CD4-positive, alpha-beta T cell treated with Interleukin-15 for 1 hour (primary cell): ENCODE measurements around the gene ASIC4.
A peak's percentile ranks its signal among the peaks of the same experiment; 100 is the strongest.

ENCODE experiments used
- DNase-seq: peaks from one replicate; pipeline ENCODE4 v3.0.0-alpha.2; 2020

The ASIC4 gene

GRCh38 chr2:219537657-219538488 lies 23.6 kb downstream of the ASIC4 start:
- no peak for DNase-seq

GRCh38 chr2:219538504-219538951 lies 24.2 kb downstream of the ASIC4 start:
- DNase-seq: no peak

- no peak for DNase-seq
Measured at GRCh38 chr2:219538956-219539788, 24.9 kb downstream of the ASIC4 start.

- DNase-seq: no peak
Measured at GRCh38 chr2:219539926-219540678, 25.8 kb downstream of the ASIC4 start.

- no peak for DNase-seq
Measured at GRCh38 chr2:219540784-219541504, 26.7 kb downstream of the ASIC4 start.

GRCh38 chr2:219541611-219542180 lies 27.4 kb downstream of the ASIC4 start:
- peak; percentile 86 for DNase-seq

GRCh38 chr2:219542931-219543595 lies 28.8 kb downstream of the ASIC4 start:
- DNase-seq: no peak

- DNase-seq: peak; percentile 96
Measured at GRCh38 chr2:219543596-219544358, 29.5 kb downstream of the ASIC4 start, which contains the start of the genes CHPF and TMEM198. Gene CHPF, minus strand, starts transcription at chr2:219543809. Its CDS starts 271 bp downstream, at chr2:219543538. Gene TMEM198, plus strand, starts transcription at chr2:219544028. Its CDS starts 700 bp downstream, at chr2:219544728.

- DNase-seq: no peak
Measured at GRCh38 chr2:219544567-219544966, 30.3 kb downstream of the ASIC4 start.

GRCh38 chr2:219545295-219545942 lies 31.1 kb downstream of the ASIC4 start:
- no peak for DNase-seq

- no peak for DNase-seq
Measured at GRCh38 chr2:219545943-219546352, 31.7 kb downstream of the ASIC4 start.

- no peak for DNase-seq
Measured at GRCh38 chr2:219547621-219548020, 33.3 kb downstream of the ASIC4 start.

- DNase-seq: no peak
Measured at GRCh38 chr2:219548990-219549389, 34.7 kb downstream of the ASIC4 start.

- DNase-seq: no peak
Measured at GRCh38 chr2:219549619-219550018, 35.3 kb downstream of the ASIC4 start.

GRCh38 chr2:219551441-219552381 lies 37.4 kb downstream of the ASIC4 start:
- DNase-seq: no peak

GRCh38 chr2:219552382-219553167 lies 38.3 kb downstream of the ASIC4 start:
- DNase-seq: peak; percentile 78

GRCh38 chr2:219553168-219553417 lies 38.8 kb downstream of the ASIC4 start:
- DNase-seq: no peak

GRCh38 chr2:219553463-219553963 lies 39.2 kb downstream of the ASIC4 start:
- no peak for DNase-seq
